ENCODE data around the gene MEGF11. TPM values are rescaled to one million over a fixed set of nuclear protein-coding genes. Genes with fewer than 3 reads are reported as not detected.

The MEGF11 gene
- polyA plus RNA-seq, 1 of the 3 experiments (the other 2 are of a cell fraction) = not detected

- 34% methylated on average over 7 of the region's 10 CpGs for WGBS (ENCODE audit: low lambda C conversion rate)
- no peak for TF ChIP-seq POLR2AphosphoS5 (IDR thresholded peaks at IDR 0.05; ENCODE audit: low read depth, low read length)
- TF ChIP-seq GABPA (IDR thresholded peaks at IDR 0.05; ENCODE audit: low read depth) = no peak
- TF ChIP-seq TEAD4 (IDR thresholded peaks at IDR 0.05; ENCODE audit: borderline replicate concordance, insufficient read depth) = no peak
- no peak for TF ChIP-seq FOXJ3 (CRISPR knock-in tag; IDR thresholded peaks at IDR 0.05)
- TF ChIP-seq MEF2A (IDR thresholded peaks at IDR 0.05; ENCODE audit: borderline replicate concordance, low read depth) = no peak
- no peak for TF ChIP-seq GATA2 (CRISPR knock-in tag; IDR thresholded peaks at IDR 0.05)
- TF ChIP-seq FOXM1 (IDR thresholded peaks at IDR 0.05; ENCODE audit: low read depth) = no peak
- no peak for TF ChIP-seq PBX3 (IDR thresholded peaks at IDR 0.05)
These were observed 97.1 kb downstream of the MEGF11 start for GRCh38 chr15:66156310-66156975.

GRCh38 chr15:66155065-66155464 is 98.5 kb downstream of the MEGF11 start:
- H3K4me2 ChIP-seq = no peak overlapping the region
- H3K79me2 ChIP-seq (ENCODE audit: insufficient read depth) = no peaks in the 10 kb centered on the region
- WGBS (ENCODE audit: low lambda C conversion rate) = 43% methylated on average over 5 of the region's 5 CpGs
- no peak overlapping the region for H3K9ac ChIP-seq
- CTCF ChIA-PET = interaction anchor here (1.0 to 2.4 kb wide), 3 partner anchors 10 to 133 kb away, joined by 3 to 8 read pairs (median 5); no protein-coding TSS in a partner anchor
- TF ChIP-seq USF2 (IDR thresholded peaks at IDR 0.05; ENCODE audit: borderline replicate concordance, low read depth, low read length) (no peak), FOXM1 (IDR thresholded peaks at IDR 0.05; ENCODE audit: low read depth) (no peak), FOSL2 (IDR thresholded peaks at IDR 0.05; ENCODE audit: borderline replicate concordance, low read depth) (no peak), RCOR1 (IDR thresholded peaks at IDR 0.05; ENCODE audit: low read length) (no peak), SMC3 (IDR thresholded peaks at IDR 0.05; ENCODE audit: low read depth, low read length) (no peak), RAD21 (IDR thresholded peaks at IDR 0.05; ENCODE audit: low read length) (no peak), SIN3A (IDR thresholded peaks at IDR 0.05; ENCODE audit: borderline replicate concordance, low read depth, low read length) (no peak), RFX5 (IDR thresholded peaks at IDR 0.05; ENCODE audit: low read length) (no peak), TCF12 (IDR thresholded peaks at IDR 0.05) (no peak), GABPA (IDR thresholded peaks at IDR 0.05; ENCODE audit: low read depth) (no peak), ELF1 (IDR thresholded peaks at IDR 0.05) (no peak), IRF3 (IDR thresholded peaks at IDR 0.05; ENCODE audit: low read depth, low read length) (no peak)
- peaks cover 8% of the 10 kb centered on the region; the same call in 1 of the 2 replicates for H3K27me3 ChIP-seq (ENCODE audit: insufficient read depth)
- H3K27ac ChIP-seq (ENCODE audit: low read depth in 2 of 2, low read length in 1 of 2) = no peak overlapping the region
- no peaks in the 10 kb centered on the region for H3K9me3 ChIP-seq
- no peaks in the 10 kb centered on the region for H3F3A ChIP-seq (replicated peaks; ENCODE audit: insufficient read depth)
- DNase-seq = no peak
- H3K4me1 ChIP-seq (ENCODE audit: control insufficient read depth in 1 of 2, insufficient read depth in 2 of 2, low read depth in 1 of 2, low read length in 1 of 2) = peaks cover 0 to 22% of the 10 kb centered on the region in 2 experiments; a peak in 1 of 4 replicates
- no peaks in the 10 kb centered on the region for H4K20me1 ChIP-seq (ENCODE audit: insufficient read depth)
- no peaks in the 10 kb centered on the region for H3K36me3 ChIP-seq (replicated peaks in 1 of 2; ENCODE audit: control insufficient read depth in 1 of 2, insufficient read depth in 2 of 2, low read length in 1 of 2)
- H3K4me3 ChIP-seq (ENCODE audit: low read depth in 2 of 2, low read length in 1 of 2) = no peak overlapping the region
- H3K9me2 ChIP-seq = no peaks in the 10 kb centered on the region
- no peak overlapping the region for H2AFZ ChIP-seq (ENCODE audit: low read depth)
- POLR2A ChIA-PET = no interaction called here

More at GRCh38 chr15:66156310-66156975, 97.1 kb downstream of the MEGF11 start:
- no peak overlapping the region for H2AFZ ChIP-seq (ENCODE audit: low read depth)
- no peak overlapping the region for H3K9ac ChIP-seq
- H3K9me2 ChIP-seq = no peaks in the 10 kb centered on the region
- no peak overlapping the region for H3K4me3 ChIP-seq (ENCODE audit: low read depth in 2 of 2, low read length in 1 of 2)
- H3K4me1 ChIP-seq (ENCODE audit: control insufficient read depth in 1 of 2, insufficient read depth in 2 of 2, low read depth in 1 of 2, low read length in 1 of 2) = peaks cover 0 to 22% of the 10 kb centered on the region in 2 experiments; a peak in 1 of 4 replicates
- no peaks in the 10 kb centered on the region for H3F3A ChIP-seq (replicated peaks; ENCODE audit: insufficient read depth)
- no peaks in the 10 kb centered on the region for H3K79me2 ChIP-seq (ENCODE audit: insufficient read depth)
- ChIA-PET POLR2A (no interaction called here), CTCF (interaction anchor here (1.6 to 2.4 kb wide), 2 partner anchors 9 to 20 kb away, joined by 5 to 8 read pairs; no protein-coding TSS in a partner anchor)
- no peaks in the 10 kb centered on the region for H3K9me3 ChIP-seq
- no peaks in the 10 kb centered on the region for H4K20me1 ChIP-seq (ENCODE audit: insufficient read depth)
- H3K4me2 ChIP-seq = no peak overlapping the region
- H3K27ac ChIP-seq (ENCODE audit: low read depth in 2 of 2, low read length in 1 of 2) = no peak overlapping the region
- DNase-seq = no peak
- peaks cover 8% of the 10 kb centered on the region; the same call in 1 of the 2 replicates for H3K27me3 ChIP-seq (ENCODE audit: insufficient read depth)
- no peaks in the 10 kb centered on the region for H3K36me3 ChIP-seq (replicated peaks in 1 of 2; ENCODE audit: control insufficient read depth in 1 of 2, insufficient read depth in 2 of 2, low read length in 1 of 2)
